Activated CD4-positive, alpha-beta T cell treated with anti-CD3 and anti-CD28 coated beads, Interleukin-2, Interleukin-6, amounts not matched to agents 100 ng/mL and 50 ng/mL, durations not matched to agents 16 hours and 8 hours (primary cell): ENCODE results near the gene MYLK3.

Source experiments
- DNase-seq: peaks from one replicate; pipeline ENCODE4 v3.0.0-alpha.2; 2020

MYLK3 gene

DNA sequence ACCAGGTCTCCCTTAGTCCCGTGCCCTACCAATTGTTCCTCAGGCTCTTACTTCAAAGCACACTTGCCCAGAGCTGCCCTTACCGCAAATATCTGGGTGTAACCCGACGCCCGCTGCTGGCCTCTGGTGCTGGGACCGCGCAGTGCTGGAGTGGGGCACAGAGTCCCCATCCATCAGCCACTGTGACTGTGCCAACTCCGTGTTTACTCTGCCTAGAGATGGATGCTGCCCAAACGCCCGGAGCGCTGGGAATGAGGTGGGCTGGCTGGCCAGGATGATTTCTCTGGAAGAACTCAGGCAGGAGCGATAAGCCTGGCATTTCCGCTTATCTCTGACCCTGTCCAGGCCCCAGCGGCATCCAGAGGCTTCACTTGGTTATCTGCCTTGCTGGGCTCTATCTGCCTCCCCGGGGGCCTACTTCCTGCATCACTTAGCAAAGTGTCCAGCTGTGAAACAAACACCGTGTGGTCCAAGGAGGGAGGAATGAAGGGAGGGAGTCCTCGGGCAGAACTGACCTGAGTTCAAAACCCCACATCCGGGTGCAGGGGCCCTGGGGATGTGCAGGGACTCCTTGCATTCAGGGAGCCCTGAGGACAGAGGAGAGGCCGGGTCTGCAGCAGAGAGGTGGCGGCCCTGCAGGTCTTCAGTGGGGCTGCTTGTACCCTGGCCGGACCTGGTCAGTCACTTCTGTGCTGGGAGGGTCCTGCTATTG is 9.4 kb upstream of the MYLK3 start:
- no peak for DNase-seq

DNA sequence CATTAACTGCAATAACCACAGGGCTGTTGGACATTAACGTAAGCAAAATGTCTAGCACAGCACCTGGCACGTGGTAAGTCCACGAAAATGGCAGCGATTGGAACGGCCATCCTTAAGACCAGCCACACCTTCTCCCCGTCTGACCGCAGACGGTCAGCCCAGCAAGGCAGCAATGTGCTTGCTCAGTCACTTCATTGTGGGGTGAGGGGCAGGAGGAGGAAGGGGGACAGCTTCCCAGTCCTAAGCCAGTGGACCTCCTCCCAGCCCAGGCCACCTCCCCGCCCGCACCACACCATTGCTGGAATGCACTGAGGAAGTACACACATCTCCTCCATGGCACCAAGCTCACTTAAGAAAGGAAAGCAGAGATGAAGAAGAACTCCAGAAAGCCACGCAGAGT is 8.6 kb upstream of the MYLK3 start:
- DNase-seq = no peak

DNA sequence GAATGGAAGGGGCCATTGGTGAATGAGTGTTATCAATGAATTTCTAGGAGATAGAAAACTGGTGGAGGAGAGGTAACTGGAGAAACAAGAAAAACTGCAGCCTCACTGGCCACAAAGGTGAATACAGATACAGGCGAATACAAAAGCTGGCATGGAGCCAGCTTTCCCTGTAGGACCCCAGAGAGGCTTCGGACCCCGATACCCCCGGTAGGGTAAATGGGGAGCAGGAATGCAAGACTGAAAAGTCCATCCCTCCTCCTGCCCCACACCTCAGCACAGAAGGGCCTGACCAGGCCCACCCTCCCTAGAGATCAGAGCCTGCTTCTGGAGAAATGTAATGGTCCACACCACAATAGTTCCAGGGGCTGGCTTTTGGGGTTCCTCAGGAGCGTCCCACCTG is 4.9 kb upstream of the MYLK3 start:
- DNase-seq = no peak

DNA sequence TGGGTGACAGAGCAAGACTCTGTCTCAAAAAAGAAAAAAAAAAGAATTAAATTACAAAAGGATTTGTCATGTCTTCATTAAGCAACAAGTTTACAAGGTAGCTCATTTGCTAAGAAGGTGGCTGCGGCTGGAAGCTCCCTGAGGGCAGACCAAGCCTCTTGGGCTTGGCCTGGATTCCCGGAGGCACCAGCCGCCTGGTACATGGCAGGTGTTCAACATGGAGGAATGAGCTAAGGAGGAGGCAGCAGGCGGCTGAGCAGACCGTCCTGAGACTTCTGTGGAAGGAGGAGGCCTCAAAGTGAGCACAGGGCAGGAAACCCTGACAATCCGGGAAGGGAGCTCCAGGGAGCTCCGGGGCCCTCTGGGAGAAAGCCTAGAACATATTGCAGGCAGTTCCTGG is 3.2 kb upstream of the MYLK3 start:
- DNase-seq = no peak

DNA sequence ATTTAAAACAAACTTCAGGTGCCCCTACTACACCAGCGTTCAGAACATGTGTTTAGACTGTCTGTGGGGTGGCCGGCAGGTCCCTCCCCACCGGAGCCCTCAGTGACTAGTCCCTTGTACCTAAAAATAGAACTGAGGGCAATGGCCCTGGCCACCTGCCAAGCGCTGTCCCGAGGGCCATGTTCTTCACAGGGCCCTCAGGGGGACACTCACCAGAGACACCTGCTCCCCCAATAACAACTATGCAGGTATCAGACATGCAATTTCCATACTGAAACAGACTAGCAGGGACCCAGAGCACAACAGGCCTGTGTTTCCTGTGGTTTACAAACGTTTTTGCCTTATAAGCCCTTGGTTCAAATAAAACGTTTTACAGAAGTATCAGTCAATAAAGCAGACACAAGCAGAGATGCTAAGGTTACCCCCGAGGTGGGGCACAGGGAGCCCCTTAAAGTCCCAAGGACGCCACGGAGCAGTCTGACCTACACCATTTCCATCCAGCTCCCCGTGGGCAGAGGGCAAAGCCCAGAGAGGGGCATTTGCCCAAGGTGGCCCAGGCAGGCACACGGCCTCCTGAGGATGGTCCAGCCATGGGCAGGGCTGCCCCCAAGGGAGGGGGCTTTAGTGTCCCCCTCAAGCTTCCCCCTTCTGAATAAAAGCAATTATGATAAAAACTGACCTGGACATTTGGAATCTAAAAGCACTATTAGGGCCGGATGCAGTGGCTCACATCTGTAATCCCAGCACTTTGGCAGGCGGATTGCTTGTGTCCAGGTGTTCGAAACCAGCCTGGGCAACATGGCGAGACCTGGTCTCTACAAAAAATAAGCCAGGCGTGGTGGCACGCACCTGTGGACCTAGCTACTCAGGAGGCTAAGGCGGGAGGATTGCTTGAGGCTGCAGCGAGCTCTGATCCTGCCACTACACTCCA is 896 bp upstream of the MYLK3 start:
- DNase-seq = no peak

DNA sequence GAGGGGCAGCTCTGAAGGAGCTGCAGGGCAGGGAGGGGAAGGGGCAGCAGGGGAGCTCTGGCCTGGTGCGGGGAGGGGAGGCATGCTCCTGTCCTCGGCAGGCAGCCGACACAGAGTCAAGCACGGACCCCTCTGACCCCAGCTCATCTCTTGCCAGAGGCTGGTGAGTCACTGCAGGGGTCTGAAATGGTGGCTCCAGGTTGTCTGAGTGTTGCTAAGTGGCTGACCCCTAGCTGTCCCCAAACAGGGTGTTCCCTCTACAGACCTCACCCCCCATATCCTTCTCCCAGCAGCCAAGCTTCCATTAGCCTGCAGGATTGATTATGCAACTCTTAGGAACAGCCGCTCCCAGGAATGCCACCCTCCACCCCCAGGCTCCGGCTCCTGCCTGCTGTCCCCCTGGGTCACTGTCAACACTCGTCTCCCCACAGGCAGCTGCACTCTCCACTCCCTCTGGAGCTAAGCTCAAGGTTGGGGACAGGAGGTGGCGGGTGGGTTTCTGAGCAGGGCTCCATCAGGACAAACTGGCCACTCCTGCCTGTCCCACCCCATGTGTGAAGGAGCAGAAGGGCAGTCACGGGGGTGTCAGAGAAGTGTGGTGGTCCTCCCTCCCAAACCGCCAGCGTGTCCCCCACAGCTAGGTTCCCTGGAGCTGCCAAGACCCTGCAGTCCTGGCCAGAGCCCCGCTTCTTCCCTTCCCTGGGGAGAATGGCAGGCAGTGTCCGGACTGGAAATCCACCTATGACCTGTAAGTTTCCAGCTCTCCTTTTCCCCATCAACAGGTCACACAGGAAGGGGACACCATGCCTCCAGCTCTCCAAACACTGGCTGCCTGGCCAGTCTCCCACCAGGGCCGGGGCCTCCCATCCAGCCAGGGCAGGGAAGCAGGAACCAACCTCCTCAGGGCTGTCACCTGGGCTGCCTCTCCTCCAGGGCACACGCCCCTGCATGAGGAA is 1.0 kb downstream of the MYLK3 start:
- DNase-seq = no peak

DNA sequence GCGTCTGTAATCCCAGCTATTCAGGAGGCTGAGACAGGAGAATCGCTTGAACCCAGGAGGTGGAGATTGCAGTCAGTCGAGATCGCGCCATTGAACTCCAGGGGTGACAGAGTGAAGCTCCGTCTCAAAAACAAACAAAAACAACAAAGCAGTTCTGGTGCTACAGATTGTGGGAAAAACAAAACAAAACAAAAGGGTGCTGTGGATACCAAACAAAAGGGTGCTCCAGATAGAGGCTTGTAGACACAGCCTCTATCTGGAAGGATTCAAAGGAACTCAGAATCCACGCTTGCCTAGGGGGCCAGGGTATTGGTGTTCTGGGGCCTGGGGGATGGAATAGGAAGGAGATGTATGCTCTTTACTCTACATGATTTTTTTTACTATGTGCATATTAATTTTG is 2.5 kb downstream of the MYLK3 start:
- DNase-seq = no peak

DNA sequence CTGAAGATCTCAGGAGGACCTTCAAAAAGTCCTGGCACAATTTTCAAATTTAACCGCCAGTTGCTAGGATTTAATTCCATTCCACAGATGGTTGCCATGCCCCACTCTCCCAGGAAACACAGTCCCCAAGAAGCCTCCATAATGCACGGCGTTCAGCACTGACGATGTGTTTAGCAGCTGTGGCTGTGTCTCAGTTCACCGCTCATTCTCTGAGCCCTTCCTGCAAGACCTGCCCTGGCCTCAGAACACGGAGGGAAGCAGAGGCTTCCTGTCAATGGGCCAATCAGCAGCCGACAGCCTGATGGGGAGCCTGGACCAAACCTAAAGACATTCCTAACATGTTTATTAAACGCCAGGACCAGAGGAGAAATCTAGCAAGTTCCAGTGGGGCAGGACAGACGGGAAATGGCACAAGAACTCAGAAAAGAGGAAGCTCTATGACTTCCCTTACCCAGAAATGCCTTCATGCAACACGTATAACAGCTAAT is 4.9 kb downstream of the MYLK3 start:
- peak; percentile 19 for DNase-seq

DNA sequence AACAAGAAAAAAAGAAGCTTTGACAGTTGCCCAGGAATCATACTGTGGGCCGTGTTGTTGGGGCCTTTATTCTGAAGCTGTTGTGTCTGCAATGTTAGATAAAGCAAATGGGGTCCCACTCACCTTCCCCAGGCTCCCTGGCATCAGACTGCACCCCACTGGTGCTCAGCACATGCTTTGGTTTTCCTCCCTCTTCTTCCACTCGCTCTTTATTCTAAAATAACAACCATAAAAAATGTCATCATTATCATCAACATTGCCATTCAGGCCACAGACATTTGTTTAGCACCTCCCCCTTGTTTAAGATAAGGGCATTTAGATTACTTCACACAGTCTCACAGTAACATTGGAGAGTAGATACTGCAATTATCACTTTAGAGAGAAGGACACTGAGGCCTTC is 8.2 kb downstream of the MYLK3 start:
- DNase-seq = no peak

DNA sequence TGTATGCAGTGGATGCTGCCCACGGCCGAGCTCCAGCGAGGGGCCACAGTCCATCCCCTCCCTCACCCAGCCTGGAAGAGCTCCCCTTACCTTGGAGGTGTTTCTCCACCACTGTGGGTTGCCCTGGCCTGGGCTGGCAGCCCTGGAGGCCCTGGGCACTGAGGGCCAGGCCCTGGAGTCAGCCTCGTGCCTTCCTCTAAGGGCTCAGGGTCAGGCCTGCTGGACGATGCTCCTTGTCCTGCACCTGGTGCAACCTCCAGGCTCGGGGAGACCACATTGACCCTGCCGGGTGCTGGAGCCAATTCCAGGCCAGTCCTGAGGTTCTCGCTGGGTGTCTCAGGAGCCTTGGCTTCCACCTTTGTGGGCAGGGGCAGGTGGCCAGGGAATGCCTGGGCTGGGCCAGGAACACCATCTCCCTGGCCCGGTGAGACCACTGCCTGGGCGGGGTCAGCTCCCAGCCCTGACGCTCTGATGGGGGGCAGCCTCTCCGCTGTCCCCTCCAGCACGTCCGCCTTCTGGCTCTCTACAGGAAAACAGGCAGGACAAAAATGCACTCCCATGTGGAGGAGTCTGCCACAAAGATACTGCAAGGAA is 10.4 kb downstream of the MYLK3 start:
- DNase-seq = no peak

DNA sequence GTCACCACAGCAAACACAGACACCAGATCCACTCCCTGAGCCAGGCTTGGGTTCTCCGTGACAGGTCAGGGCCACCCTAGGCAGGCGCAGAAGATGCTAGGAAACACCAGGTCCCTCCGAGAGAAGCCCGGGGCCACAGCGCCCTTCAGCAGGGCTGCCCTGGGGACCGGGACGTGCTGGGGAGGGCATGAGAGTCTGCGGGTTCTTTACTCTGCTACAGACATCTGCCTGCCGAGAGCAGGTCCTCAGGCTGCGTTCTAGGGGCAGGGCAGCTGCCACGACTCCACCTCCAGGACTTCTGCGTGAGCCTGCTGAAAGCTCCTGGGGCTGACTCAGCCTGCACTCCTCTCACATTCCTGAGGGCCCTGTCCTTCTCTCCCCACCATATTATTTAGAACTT is 11.4 kb downstream of the MYLK3 start:
- DNase-seq = no peak

DNA sequence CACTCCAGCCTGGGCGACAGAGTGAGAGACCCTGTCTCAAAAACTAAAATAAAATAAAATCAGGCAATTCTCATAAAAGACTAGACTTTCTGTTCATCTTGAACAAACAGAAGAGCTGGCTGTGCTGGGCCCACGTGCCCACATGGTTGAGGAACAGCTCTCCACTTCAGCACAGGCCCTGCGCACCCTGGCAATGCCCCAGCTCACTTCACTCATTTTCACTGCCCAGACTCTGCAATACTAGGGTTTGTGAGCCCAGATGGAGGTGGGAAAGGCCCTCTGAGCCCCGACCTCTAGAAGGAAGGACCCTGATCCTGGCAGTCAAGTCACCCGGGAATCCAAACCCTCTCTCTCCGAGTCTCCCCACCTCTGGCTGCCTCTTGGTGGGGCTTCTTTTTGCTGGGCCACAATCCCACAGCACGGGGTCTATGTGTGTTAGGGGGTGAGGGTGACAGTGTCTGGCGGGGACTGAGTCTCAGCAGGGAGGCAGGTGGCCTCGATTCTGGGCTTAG is 14.8 kb downstream of the MYLK3 start:
- DNase-seq = no peak

DNA sequence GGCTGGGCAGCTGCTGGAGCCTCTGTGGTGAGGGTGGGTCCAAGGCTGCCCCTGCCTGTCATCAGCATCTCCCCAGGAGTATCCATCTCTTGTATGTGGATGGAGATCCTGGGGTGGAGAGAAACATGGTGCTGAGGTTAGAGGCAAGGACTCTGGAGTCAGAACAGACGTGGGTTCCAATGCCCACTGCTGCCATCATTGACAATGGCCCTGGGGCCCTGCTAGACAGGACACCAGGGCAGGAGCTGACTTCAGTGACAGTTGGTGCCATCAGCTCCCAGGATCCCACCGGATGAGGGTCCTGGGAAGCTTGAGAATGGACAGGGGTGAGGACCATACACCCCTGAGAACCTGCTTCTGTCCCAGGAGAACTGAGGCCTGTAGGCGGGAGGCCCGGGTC is 15.6 kb downstream of the MYLK3 start:
- DNase-seq = no peak

DNA sequence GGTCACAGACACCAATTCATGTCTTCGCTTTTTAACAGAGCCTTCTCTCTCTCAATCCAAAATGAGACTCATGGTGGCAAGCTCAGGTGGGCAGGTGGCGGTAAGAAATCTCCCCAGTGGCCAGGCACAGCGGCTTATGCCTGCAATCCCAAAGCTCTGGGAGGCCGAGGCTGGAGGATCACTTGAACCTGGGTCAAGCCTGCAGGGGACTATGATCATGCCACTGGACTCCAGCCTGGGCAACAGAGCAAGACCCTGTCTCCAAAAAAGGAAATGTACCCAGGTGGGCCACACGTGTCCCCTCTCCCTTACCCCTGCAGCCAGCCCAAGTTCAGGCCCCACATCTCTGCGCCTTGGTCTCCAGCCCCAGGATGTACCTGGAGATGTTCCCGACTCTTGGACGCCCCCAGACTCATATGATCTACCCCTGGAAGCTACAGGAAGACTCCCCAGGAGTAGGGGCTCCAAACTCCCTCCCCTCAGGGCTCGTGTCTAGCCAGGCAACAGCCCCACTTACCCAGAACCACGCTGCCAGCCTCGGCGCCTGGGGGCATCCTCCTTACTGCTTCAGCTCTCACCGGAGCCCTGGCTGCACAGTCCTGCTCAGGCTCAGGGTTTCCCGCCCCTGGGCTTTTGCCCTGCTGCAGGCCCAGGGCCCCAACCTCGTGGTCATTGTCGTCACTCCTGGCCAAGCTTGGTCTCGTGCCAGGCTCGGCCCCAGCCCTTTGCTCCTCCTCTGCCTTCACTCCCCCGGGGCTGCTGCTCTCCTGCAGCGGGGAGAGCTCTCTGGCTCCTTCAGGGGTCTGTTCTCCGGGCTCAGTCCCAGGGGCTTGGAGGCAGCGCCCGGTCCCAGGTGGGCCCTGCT is 16.2 kb downstream of the MYLK3 start:
- no peak for DNase-seq

DNA sequence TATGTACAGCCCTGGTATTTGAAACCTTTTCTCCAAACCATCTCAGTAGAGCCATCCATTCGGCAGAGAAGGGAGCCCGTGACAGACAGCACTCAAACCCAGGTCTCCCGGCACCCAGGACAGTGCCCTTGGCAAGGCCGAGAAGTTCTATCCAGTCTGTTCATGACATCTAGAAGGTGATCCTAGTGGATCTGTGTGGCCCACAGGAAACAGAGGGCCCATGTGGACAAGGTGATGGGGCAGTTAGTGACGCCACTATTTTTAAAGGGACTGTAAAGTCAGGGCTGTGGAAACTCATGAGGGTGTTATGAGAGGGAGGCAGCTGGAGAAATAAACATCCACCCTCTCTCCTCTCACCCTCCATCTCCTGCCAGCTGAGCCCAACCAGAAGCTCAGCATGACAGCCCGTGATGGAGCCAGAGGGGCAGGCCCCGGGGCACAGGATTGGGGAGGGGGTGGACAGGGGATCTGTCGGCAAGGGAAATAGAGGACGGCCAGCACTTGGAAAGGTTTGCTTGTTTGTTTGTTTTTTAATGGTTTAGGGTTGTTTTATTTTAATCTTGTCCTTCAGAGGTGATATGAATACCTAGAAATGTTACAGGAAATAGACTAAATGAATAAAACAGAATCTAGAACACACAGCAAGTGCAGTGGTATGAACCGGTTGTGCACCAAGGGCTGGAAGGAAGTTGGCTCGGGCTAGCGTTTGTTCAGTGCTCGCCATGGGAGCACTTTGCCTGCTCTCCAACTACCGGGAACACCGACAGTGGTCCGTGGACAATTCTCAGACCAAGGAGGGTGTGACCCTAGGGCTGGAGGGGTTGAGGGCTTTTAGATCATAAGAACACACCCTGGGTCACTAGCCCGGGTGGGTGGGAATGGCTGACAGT is 17.1 kb downstream of the MYLK3 start:
- DNase-seq = no peak

DNA sequence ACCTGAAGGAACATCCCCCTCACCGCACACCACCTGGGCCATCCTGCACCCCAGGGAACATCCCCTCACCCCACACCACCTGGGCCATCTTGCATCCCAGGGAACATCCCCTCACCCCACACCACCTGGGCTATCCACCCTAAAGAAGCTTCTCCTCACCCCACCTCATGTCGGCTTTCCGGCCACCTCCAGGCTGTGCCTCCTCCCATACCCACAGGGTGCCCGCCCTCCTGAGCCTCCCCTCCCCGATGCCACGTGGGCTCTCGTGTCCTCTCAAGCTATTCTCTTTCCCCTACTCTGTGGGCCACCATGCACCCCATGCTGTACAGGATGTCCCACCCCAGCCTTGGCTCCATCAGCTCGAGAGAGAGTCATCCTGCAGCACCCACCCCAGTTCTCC is 18.0 kb downstream of the MYLK3 start:
- no peak for DNase-seq

DNA sequence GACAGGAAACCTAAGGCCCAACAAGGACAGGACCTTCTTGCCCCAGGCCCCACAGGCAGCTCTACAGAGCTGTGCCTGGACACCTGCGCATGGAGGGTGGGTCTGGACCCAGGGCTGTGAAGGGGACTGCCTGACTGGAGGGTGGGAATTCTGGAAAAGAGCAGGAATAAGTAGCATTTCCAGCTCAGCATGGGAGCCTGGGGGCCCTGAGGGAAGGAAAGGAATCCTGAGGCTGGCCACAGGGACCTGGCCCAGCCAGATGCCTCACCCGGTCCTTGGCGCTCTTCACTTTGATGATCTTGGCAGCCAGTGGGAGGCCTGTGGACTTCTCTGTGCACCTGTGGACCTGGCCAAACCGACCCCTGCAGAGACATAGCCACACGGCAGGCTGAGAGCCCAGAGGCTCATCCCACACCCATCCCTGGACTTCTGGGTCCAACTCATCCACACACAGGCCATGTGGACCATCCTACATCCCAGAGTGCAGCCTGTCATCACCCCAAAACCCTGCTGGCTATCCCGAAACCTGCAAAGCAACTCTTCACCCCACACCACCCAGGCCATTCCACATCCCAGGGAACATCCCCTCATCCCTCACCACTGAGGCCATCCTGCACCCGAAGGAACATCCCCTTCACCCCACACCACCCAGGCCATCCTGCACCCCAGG is 18.7 kb downstream of the MYLK3 start:
- no peak for DNase-seq

DNA sequence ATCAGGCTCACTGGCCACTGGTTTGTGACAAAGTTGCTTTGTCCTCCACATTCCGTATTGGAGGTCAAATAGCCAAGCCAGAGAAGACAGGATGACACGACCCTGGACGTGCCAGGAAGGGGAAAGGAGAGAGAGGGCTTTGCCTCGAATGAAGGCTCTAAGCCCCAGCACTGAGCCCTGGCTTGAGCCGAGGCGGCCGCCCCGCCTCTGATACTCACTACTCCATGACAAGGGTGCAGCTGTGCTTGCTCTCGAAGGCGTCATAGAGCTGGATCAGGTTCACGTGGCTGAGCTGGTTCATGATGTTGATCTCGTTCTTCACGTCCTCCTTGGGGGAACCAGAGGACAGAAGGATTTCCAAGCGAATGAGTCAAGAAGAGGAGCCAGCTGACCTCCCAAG is 19.3 kb downstream of the MYLK3 start:
- no peak for DNase-seq

DNA sequence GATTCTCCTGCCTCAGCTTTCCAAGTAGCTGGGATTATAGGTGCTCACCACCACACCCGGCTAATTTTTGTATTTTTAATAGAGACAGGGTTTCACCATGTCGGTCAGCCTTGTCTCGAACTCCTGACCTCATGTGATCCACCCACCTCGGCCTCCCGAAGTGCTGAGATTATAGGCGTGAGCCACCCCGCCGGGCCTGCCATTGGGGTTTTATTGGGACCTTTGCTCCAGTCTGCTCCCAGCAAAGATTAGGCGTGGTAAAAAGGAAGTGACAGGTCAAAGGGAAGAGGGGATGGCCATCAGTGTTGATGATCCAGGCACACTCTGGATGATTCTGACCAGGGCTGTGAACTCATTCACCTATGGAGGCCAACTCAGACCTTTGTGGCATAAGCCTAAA is 20.5 kb downstream of the MYLK3 start:
- no peak for DNase-seq

DNA sequence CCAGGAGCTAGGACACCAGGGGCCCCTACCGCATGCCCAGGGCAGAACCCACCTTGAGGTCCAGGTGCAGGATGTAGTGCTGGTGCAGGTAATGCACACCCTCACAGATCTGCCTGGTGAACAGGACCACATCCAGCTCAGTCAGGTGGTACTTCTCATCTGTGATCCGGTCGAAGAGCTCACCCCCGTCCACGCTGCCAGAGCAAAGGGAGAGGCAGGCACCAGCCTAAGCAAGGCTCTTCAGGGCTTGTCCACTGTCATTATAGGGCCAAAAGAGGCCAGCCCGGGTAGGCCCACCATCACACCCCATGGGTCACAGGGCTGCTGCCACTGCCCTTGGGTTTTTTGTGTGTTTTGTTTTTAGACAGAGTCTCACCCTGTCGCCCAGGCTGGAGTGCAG is 21.0 kb downstream of the MYLK3 start:
- no peak for DNase-seq
